SK-N-SH (cell line): ENCODE measurements around the gene AXIN2. TPM values are rescaled to one million over a fixed set of nuclear protein-coding genes. Genes with fewer than 3 reads are reported as not detected.

Experiments
- CTCF ChIA-PET: fragments of 300-600, 350-600 bp; formaldehyde crosslinking; extraction: SDS; loops from one replicate; lab custom pipeline; 2021; lab: Yijun Ruan, JAX
- POLR2A ChIA-PET: fragments of 350-600 bp; sonication (Branson Sonifier 250); formaldehyde crosslinking; extraction: SDS; loops from one replicate; lab custom pipeline; 2020; ENCODE audit warnings: antibody characterized with exemption, inconsistent platforms; lab: Yijun Ruan, JAX
- DNase-seq: peaks from one replicate; pipeline ENCODE4 v3.0.0; 2012
- H2AFZ ChIP-seq: fragments of 200-600 bp; sonication (generic); 2 replicates; pipeline ENCODE4 v1.8.1; 2016; ENCODE audit warnings: antibody characterized with exemption, mild to moderate bottlenecking, low read depth
- H3F3A ChIP-seq: fragments of 200-600 bp; sonication (generic); replicated peaks from 2 replicates; pipeline ENCODE3; 2016; ENCODE audit warnings: antibody characterized with exemption, mild to moderate bottlenecking; ENCODE audit not compliant: insufficient read depth
- H3K27ac ChIP-seq, 2 experiments: fragments of 200-500 bp in 1 of 2; fragments of 200-600 bp in 1 of 2; sonication (Bioruptor generic) in 1 of 2; sonication (generic), shearing (Covaris generic) in 1 of 2; 2 replicates each; pipeline versions ENCODE4 v1.5.1 to v1.6.1; 2014 to 2016; ENCODE audit warnings: low read depth in 2 of 2, inconsistent platforms in 1 of 2, low read length in 1 of 2, mild to moderate bottlenecking in 1 of 2, mixed read lengths in 1 of 2
- H3K27me3 ChIP-seq: fragments of 200-600 bp; sonication (generic), shearing (Covaris generic); 2 replicates; pipeline ENCODE4 v1.6.1; 2016; ENCODE audit warnings: mixed run types; ENCODE audit not compliant: insufficient read depth
- H3K36me3 ChIP-seq, 2 experiments: fragments of 200-500 bp in 1 of 2; fragments of 200-600 bp in 1 of 2; sonication (Bioruptor generic) in 1 of 2; sonication (generic) in 1 of 2; replicated peaks in 1 of 2; 2 replicates each; pipeline versions ENCODE3 to v1.5.1; 2014 to 2016; ENCODE audit warnings: low read length in 1 of 2, mild to moderate bottlenecking in 1 of 2; ENCODE audit not compliant: insufficient read depth in 2 of 2, control insufficient read depth in 1 of 2
- H3K4me1 ChIP-seq, 2 experiments: fragments of 200-500 bp in 1 of 2; fragments of 200-600 bp in 1 of 2; sonication (Bioruptor generic) in 1 of 2; sonication (generic), shearing (Covaris generic) in 1 of 2; 2 replicates each; pipeline versions ENCODE4 v1.5.1 to v1.6.1; 2014 to 2016; ENCODE audit warnings: low read depth in 1 of 2, low read length in 1 of 2, mixed run types in 1 of 2; ENCODE audit not compliant: insufficient read depth in 2 of 2, control insufficient read depth in 1 of 2
- H3K4me2 ChIP-seq: fragments of 200-600 bp; sonication (generic), shearing (Covaris generic); 2 replicates; pipeline ENCODE4 v1.6.1; 2017; ENCODE audit warnings: mixed run types
- H3K4me3 ChIP-seq, 2 experiments: fragments of 200-500 bp in 1 of 2; fragments of 200-600 bp in 1 of 2; sonication (Bioruptor generic) in 1 of 2; sonication (generic), shearing (Covaris generic) in 1 of 2; 2 replicates each; pipeline versions ENCODE4 v1.5.1 to v1.8.1; 2014 to 2016; ENCODE audit warnings: low read depth in 2 of 2, inconsistent platforms in 1 of 2, low read length in 1 of 2, mild to moderate bottlenecking in 1 of 2, mixed read lengths in 1 of 2, moderate library complexity in 1 of 2
- H3K79me2 ChIP-seq: fragments of 200-600 bp; sonication (generic); 2 replicates; pipeline ENCODE4 v1.8.1; 2017; ENCODE audit warnings: mild to moderate bottlenecking; ENCODE audit not compliant: insufficient read depth
- H3K9ac ChIP-seq: fragments of 200-600 bp; sonication (generic); 2 replicates; pipeline ENCODE4 v1.6.1; 2017; ENCODE audit warnings: mixed run types
- H3K9me2 ChIP-seq: fragments of 200-600 bp; sonication (generic); 2 replicates; pipeline ENCODE4 v1.6.1; 2017; ENCODE audit warnings: mixed run types
- H3K9me3 ChIP-seq: fragments of 200-600 bp; sonication (generic); 2 replicates; pipeline ENCODE4 v1.6.1; 2017; ENCODE audit warnings: mixed run types, mild to moderate bottlenecking, moderate library complexity
- H4K20me1 ChIP-seq: fragments of 200-600 bp; sonication (generic); 2 replicates; pipeline ENCODE4 v1.6.1; 2017; ENCODE audit warnings: mild to moderate bottlenecking, mixed run types; ENCODE audit not compliant: insufficient read depth
- CHD2 ChIP-seq: fragments of 150-350 bp; IDR thresholded peaks from 2 replicates; pipeline ENCODE4 v1.6.1; 2018; ENCODE audit warnings: low read length; ENCODE audit not compliant: partially characterized antibody
- EP300 ChIP-seq, 2 experiments: IDR thresholded peaks; 2 replicates each; pipeline versions ENCODE4 v1.4.0 to v1.6.1; 2012; ENCODE audit warnings: borderline replicate concordance in 1 of 2, low read depth in 1 of 2, low read length in 1 of 2
- EZH2phosphoT487 ChIP-seq: fragments of 200-600 bp; sonication (generic); IDR thresholded peaks from 2 replicates; pipeline ENCODE4 v1.6.1; 2017; ENCODE audit warnings: low read depth, mixed run types, mild to moderate bottlenecking, antibody characterized with exemption, moderate library complexity, borderline replicate concordance
- FOXM1 ChIP-seq: IDR thresholded peaks from 2 replicates; pipeline ENCODE4 v1.4.0; 2012; ENCODE audit warnings: low read depth, mild to moderate bottlenecking
- GABPA ChIP-seq: IDR thresholded peaks from 2 replicates; pipeline ENCODE4 v1.4.0; 2012; ENCODE audit warnings: low read depth, mild to moderate bottlenecking
- GATA2 ChIP-seq: sonication (generic); formaldehyde crosslinking; IDR thresholded peaks from 2 replicates; pipeline ENCODE4 v1.5.0; 2020; ENCODE audit warnings: mild to moderate bottlenecking, missing genetic modification reagents
- IRF3 ChIP-seq: fragments of 150-350 bp; IDR thresholded peaks from 2 replicates; pipeline ENCODE4 v1.6.1; 2016; ENCODE audit warnings: mild to moderate bottlenecking, low read depth, low read length
- JUND ChIP-seq: IDR thresholded peaks from 2 replicates; pipeline ENCODE4 v1.4.0; 2012
- NFIC ChIP-seq: IDR thresholded peaks from 2 replicates; pipeline ENCODE4 v1.4.0; 2012; ENCODE audit warnings: borderline replicate concordance
- NRF1 ChIP-seq: IDR thresholded peaks from 2 replicates; pipeline ENCODE4 v1.6.1; 2012; ENCODE audit warnings: low read depth, mild to moderate bottlenecking, low read length
- RAD21 ChIP-seq: IDR thresholded peaks from 2 replicates; pipeline ENCODE4 v1.6.1; 2012; ENCODE audit warnings: mild to moderate bottlenecking, low read length
- REST ChIP-seq: IDR thresholded peaks from 2 replicates; pipeline ENCODE4 v1.6.1; 2012; ENCODE audit warnings: mild to moderate bottlenecking, low read depth, low read length, moderate library complexity
- RXRA ChIP-seq: IDR thresholded peaks from 2 replicates; pipeline ENCODE4 v1.4.0; 2012; ENCODE audit warnings: low read depth, mild to moderate bottlenecking, borderline replicate concordance
- SMC3 ChIP-seq: IDR thresholded peaks from 2 replicates; pipeline ENCODE4 v1.6.1; 2012; ENCODE audit warnings: low read depth, low read length, improper control_type of control experiment
- TAF1 ChIP-seq: IDR thresholded peaks from 2 replicates; pipeline ENCODE4 v1.6.1; 2012; ENCODE audit warnings: low read depth, mild to moderate bottlenecking, low read length, moderate library complexity, borderline replicate concordance
- TEAD4 ChIP-seq: IDR thresholded peaks from 2 replicates; pipeline ENCODE4 v1.4.0; 2012; ENCODE audit warnings: mild to moderate bottlenecking, borderline replicate concordance; ENCODE audit not compliant: insufficient read depth
- USF1 ChIP-seq: IDR thresholded peaks from 2 replicates; pipeline ENCODE4 v1.4.0; 2012; ENCODE audit warnings: low read depth, borderline replicate concordance
- YY1 ChIP-seq: IDR thresholded peaks from 2 replicates; pipeline ENCODE4 v1.4.0; 2012; ENCODE audit warnings: low read depth, mild to moderate bottlenecking
- ZBTB33 ChIP-seq: IDR thresholded peaks from 2 replicates; pipeline ENCODE4 v1.4.0; 2012; ENCODE audit warnings: low read depth, borderline replicate concordance
- WGBS: methylation state at CpG from one replicate; pipeline ENCODE4 v1.1.6; 2017; ENCODE audit warnings: low lambda C conversion rate; 5-methylcytosine and 5-hydroxymethylcytosine counted together
- polyA plus RNA-seq, 3 experiments: library from polyadenylated mRNA; depleted of rRNA; stranded (reverse); fragments of >200 nt; gene quantifications; 2 replicates each; pipeline ENCODE4 v1.2.3, GENCODE V29; 2012
- TF ChIP-seq, protein P1 (sequence below): fragments of 200-600 bp; sonication (generic); IDR thresholded peaks from 2 replicates; pipeline ENCODE4 v1.6.1; 2017; ENCODE audit warnings: antibody characterized with exemption, mild to moderate bottlenecking, moderate library complexity
- TF ChIP-seq, protein P2 (sequence below): IDR thresholded peaks from 2 replicates; pipeline ENCODE4; 2012

The AXIN2 gene
- polyA plus RNA-seq, 1 of the 3 experiments (the other 2 are of a cell fraction), result 8.3 TPM

- Histone ChIP-seq H3K4me1 (peaks cover 0 to 34% of the 10 kb centered on the region in 2 experiments; a peak in 2 of 4 replicates), H3K27ac (peak overlapping the region in 1 of 2 experiments; percentile 91; a peak in 2 of 4 replicates), H3K4me3 (no peak overlapping the region), H4K20me1 (no peaks in the 10 kb centered on the region), H3F3A (no peaks in the 10 kb centered on the region), H2AFZ (no peak overlapping the region), H3K4me2 (no peak overlapping the region), H3K36me3 (peaks cover 36 to 76% of the 10 kb centered on the region in 2 experiments), H3K9me3 (no peaks in the 10 kb centered on the region), H3K9me2 (no peaks in the 10 kb centered on the region), H3K79me2 (no peaks in the 10 kb centered on the region), H3K9ac (no peak overlapping the region), H3K27me3 (no peaks in the 10 kb centered on the region)
- ChIA-PET POLR2A (interaction anchor here (0.7 kb wide), 1 partner anchor 106 kb away, joined by 3 read pairs; no protein-coding TSS in a partner anchor), CTCF (interaction anchor here (0.9 to 3.1 kb wide), 5 partner anchors 9 to 238 kb away, joined by 3 to 13 read pairs (median 5); no protein-coding TSS in a partner anchor)
- 78% methylated on average over 9 of the region's 9 CpGs for WGBS
- peak; percentile 93 for DNase-seq
- TF ChIP-seq YY1 (no peak), RXRA (no peak), USF1 (no peak), REST (no peak), IRF3 (no peak), TAF1 (no peak), JUND (no peak), FOXM1 (no peak), GATA2 (CRISPR knock-in tag) (no peak), EZH2phosphoT487 (no peak), SMC3 (no peak), ZBTB33 (no peak), TEAD4 (no peak), CHD2 (peak; percentile 86), NRF1 (no peak), RAD21 (peak; percentile 29), NFIC (no peak), GABPA (no peak), EP300 (IDR thresholded peaks at IDR 0.05; ENCODE audit: borderline replicate concordance in 1 of 2, low read depth in 1 of 2, low read length in 1 of 2) (peak in 1 of 2 experiments; percentile 80; a peak in 2 of 4 replicates)
- TF ChIP-seq, protein P1, sequence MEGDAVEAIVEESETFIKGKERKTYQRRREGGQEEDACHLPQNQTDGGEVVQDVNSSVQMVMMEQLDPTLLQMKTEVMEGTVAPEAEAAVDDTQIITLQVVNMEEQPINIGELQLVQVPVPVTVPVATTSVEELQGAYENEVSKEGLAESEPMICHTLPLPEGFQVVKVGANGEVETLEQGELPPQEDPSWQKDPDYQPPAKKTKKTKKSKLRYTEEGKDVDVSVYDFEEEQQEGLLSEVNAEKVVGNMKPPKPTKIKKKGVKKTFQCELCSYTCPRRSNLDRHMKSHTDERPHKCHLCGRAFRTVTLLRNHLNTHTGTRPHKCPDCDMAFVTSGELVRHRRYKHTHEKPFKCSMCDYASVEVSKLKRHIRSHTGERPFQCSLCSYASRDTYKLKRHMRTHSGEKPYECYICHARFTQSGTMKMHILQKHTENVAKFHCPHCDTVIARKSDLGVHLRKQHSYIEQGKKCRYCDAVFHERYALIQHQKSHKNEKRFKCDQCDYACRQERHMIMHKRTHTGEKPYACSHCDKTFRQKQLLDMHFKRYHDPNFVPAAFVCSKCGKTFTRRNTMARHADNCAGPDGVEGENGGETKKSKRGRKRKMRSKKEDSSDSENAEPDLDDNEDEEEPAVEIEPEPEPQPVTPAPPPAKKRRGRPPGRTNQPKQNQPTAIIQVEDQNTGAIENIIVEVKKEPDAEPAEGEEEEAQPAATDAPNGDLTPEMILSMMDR, result no peak
- TF ChIP-seq, protein P2, sequence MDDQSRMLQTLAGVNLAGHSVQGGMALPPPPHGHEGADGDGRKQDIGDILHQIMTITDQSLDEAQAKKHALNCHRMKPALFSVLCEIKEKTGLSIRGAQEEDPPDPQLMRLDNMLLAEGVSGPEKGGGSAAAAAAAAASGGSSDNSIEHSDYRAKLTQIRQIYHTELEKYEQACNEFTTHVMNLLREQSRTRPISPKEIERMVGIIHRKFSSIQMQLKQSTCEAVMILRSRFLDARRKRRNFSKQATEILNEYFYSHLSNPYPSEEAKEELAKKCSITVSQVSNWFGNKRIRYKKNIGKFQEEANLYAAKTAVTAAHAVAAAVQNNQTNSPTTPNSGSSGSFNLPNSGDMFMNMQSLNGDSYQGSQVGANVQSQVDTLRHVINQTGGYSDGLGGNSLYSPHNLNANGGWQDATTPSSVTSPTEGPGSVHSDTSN, result no peak
Observed at GRCh38 chr17:65532101-65532890, 29.2 kb downstream of the AXIN2 start.
